OCI-LY7 (cell line): Measurements from ENCODE around the gene FARP2. TPM values are rescaled to one million over a fixed set of nuclear protein-coding genes. Genes with fewer than 3 reads are reported as not detected.

Source experiments
- BruUV-seq: library from RNA; stranded (reverse); fragments of 400-500 nt; replicated peaks from 2 replicates; lab custom pipeline; 2021; lab: Mats Ljungman, UMichigan
- CTCF ChIA-PET: fragments of 300-600 bp; sonication (Branson Sonifier 250); formaldehyde crosslinking; loops from one replicate; lab custom pipeline; 2022; ENCODE audit warnings: antibody characterized with exemption; ENCODE audit not compliant: unreplicated experiment; lab: Charles Lee
- POLR2A ChIA-PET: fragments of 300-600 bp; sonication (Branson Sonifier 250); formaldehyde crosslinking; loops from one replicate; lab custom pipeline; 2022; ENCODE audit warnings: antibody characterized with exemption; lab: Charles Lee
- DNase-seq: peaks from one replicate; pipeline ENCODE4 v3.0.0-alpha.2; 2015; ENCODE audit warnings: low spot score
- H2AFZ ChIP-seq: fragments of 200-600 bp; sonication (generic), shearing (Covaris generic); 2 replicates; pipeline ENCODE4 v1.6.1; 2014; ENCODE audit warnings: mild to moderate bottlenecking, antibody characterized with exemption, low read length, moderate library complexity
- H3K27ac ChIP-seq: fragments of 200-600 bp; sonication (generic); 2 replicates; pipeline ENCODE4 v1.5.1; 2014; ENCODE audit warnings: mixed run types, low read depth, mild to moderate bottlenecking, moderate library complexity, low read length, inconsistent platforms; ENCODE audit not compliant: poor library complexity, severe bottlenecking
- H3K36me3 ChIP-seq: fragments of 200-600 bp; sonication (generic); 2 replicates; pipeline ENCODE4 v1.6.1; 2014; ENCODE audit warnings: mild to moderate bottlenecking, antibody characterized with exemption, low read length, moderate library complexity, mixed read lengths; ENCODE audit not compliant: insufficient read depth
- H3K4me1 ChIP-seq: fragments of 200-600 bp; sonication (generic); 2 replicates; pipeline ENCODE4 v1.5.1; 2014; ENCODE audit warnings: mild to moderate bottlenecking, low read length; ENCODE audit not compliant: insufficient read depth, poor library complexity, severe bottlenecking
- H3K4me2 ChIP-seq: fragments of 200-600 bp; sonication (generic); 2 replicates; pipeline ENCODE4 v1.6.1; 2014; ENCODE audit warnings: mild to moderate bottlenecking, low read length
- H3K4me3 ChIP-seq: fragments of 200-600 bp; sonication (generic); 2 replicates; pipeline ENCODE4 v1.5.1; 2014; ENCODE audit warnings: mild to moderate bottlenecking, low read depth, low read length; ENCODE audit not compliant: poor library complexity, severe bottlenecking
- H3K79me2 ChIP-seq: fragments of 200-600 bp; sonication (generic); 2 replicates; pipeline ENCODE4 v1.6.1; 2016; ENCODE audit warnings: low read depth, mild to moderate bottlenecking, low read length, moderate library complexity, mixed read lengths; ENCODE audit not compliant: insufficient read depth
- H3K9me2 ChIP-seq: fragments of 200-600 bp; sonication (generic); 2 replicates; pipeline ENCODE4 v1.6.1; 2016; ENCODE audit warnings: mild to moderate bottlenecking, low read length, mixed read lengths; ENCODE audit not compliant: insufficient read depth
- H3K9me3 ChIP-seq: fragments of 200-600 bp; sonication (generic); 2 replicates; pipeline ENCODE4 v1.6.1; 2014; ENCODE audit warnings: mild to moderate bottlenecking, mixed run types, low read length, mixed read lengths
- H4K20me1 ChIP-seq: fragments of 200-600 bp; sonication (generic); 2 replicates; pipeline ENCODE4 v1.6.1; 2014; ENCODE audit warnings: mild to moderate bottlenecking, antibody characterized with exemption, low read length, moderate library complexity, mixed read lengths; ENCODE audit not compliant: insufficient read depth
- EZH2phosphoT487 ChIP-seq: fragments of 200-600 bp; sonication (generic); IDR thresholded peaks from 2 replicates; pipeline ENCODE4 v1.6.1; 2018; ENCODE audit warnings: low read depth, borderline replicate concordance, mild to moderate bottlenecking, mixed run types, antibody characterized with exemption, low read length, moderate library complexity, mixed read lengths
- intact Hi-C: fragments of 100-400 bp; cut with micrococcal nuclease; formaldehyde crosslinking; loops from one replicate; pipeline ENCODE4 v1.10.0; 2022; ENCODE audit not compliant: unreplicated experiment
- total RNA-seq, 2 experiments: library from RNA; depleted of rRNA in 1 of 2; stranded (reverse); fragments of >200 nt in 1 of 2; shearing (Covaris generic) in 1 of 2; gene quantifications; 2 replicates each; pipeline ENCODE4 v1.2.3, GENCODE V29; 2014 to 2022
- TF ChIP-seq, protein P1 (sequence below): fragments of 200-600 bp; sonication (generic); conservative IDR thresholded peaks from 2 replicates; pipeline ENCODE4 v1.5.1; 2014; ENCODE audit warnings: mild to moderate bottlenecking, antibody characterized with exemption, low read length, moderate library complexity, mixed read lengths

FARP2 gene
- total RNA-seq, 2 experiments from 2014 or later: 33.6 to 52.7 TPM

DNA sequence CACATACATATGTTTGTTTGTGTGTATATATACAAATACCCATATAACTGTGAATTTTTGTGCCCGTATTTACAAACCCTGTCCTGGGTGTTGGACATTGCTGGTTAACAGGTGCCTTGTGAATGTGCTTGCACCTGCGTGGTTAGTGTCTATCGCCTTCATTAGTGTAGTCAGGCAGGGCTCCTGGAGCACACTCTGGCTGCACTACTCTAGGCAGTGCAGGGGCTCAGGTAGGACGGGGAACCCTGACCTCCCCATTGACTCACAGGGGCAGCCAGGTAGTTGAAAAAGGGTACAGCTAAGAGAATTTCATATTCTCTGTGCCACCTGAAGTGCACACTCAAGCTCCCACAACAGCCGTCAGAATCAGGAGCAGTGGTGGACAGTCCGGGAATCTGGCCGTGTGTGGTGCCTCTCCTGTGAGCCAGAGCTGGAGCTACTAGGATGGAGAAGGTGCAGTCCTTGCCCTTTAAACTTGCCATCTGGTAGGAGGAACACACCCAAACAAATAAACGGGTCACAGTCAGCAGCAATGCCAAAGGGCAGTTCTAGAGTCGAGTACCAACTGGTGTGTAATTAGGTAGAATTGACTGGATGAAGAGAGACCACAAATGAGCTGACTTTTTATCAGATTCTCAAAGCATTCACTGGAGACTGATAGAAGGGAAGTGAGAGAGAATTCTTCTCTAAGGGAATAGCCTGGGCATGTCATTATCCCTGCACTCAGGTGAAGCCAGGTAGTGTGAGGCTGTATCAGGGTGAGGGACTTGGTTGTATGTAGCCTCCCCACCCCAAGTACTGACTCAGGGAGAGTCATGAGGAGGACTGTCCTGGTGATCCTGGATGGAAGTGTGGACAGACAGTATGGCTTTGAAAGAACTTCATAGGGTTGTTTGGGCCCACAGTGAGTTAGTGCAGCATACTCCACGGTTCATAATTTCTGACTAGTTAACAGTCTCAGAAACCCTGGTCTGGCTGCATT lies 44.1 kb downstream of the FARP2 start:
- no peak for TF ChIP-seq EZH2phosphoT487
- TF ChIP-seq, protein P1, sequence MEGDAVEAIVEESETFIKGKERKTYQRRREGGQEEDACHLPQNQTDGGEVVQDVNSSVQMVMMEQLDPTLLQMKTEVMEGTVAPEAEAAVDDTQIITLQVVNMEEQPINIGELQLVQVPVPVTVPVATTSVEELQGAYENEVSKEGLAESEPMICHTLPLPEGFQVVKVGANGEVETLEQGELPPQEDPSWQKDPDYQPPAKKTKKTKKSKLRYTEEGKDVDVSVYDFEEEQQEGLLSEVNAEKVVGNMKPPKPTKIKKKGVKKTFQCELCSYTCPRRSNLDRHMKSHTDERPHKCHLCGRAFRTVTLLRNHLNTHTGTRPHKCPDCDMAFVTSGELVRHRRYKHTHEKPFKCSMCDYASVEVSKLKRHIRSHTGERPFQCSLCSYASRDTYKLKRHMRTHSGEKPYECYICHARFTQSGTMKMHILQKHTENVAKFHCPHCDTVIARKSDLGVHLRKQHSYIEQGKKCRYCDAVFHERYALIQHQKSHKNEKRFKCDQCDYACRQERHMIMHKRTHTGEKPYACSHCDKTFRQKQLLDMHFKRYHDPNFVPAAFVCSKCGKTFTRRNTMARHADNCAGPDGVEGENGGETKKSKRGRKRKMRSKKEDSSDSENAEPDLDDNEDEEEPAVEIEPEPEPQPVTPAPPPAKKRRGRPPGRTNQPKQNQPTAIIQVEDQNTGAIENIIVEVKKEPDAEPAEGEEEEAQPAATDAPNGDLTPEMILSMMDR: no peak
- Histone ChIP-seq H3K4me2 (no peak overlapping the region), H3K9me2 (no peaks in the 10 kb centered on the region), H4K20me1 (no peaks in the 10 kb centered on the region; the same call in 1 of the 2 replicates), H3K9me3 (no peaks in the 10 kb centered on the region), H3K27ac (no peak overlapping the region), H3K4me3 (no peak overlapping the region), H2AFZ (no peak overlapping the region), H3K4me1 (no peaks in the 10 kb centered on the region), H3K79me2 (no peaks in the 10 kb centered on the region), H3K36me3 (peaks cover 7% of the 10 kb centered on the region; the same call in 1 of the 2 replicates)
- ChIA-PET CTCF (no interaction called here), POLR2A (no interaction called here)
- intact Hi-C loops: no loop called here
- BruUV-seq: no TSS peak
- DNase-seq: no peak

DNA sequence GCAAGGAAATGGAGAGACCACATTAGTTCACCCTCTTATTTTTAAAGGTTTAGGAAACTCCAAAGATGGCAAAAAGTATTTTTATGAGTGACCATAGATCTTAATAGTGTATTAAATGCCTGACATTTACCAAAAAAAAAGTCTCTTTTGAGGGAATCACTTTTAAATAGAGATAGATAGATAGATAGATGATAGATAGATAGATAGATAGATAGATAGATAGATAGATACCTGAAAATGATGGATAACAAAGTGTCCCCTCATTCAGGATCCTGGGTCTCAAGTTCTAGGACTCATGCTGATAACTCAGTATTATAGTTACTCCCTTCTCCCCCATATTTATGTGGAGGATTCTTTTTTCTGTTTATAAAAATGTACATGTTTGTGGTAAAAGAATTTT lies 52.8 kb downstream of the FARP2 start:
- intact Hi-C loops: no loop called here
- Histone ChIP-seq H3K27ac (no peak overlapping the region), H4K20me1 (no peaks in the 10 kb centered on the region), H2AFZ (no peak overlapping the region), H3K4me2 (no peak overlapping the region), H3K4me3 (no peak overlapping the region), H3K79me2 (no peaks in the 10 kb centered on the region), H3K9me2 (no peaks in the 10 kb centered on the region), H3K9me3 (no peaks in the 10 kb centered on the region), H3K4me1 (no peaks in the 10 kb centered on the region), H3K36me3 (peaks cover 24% of the 10 kb centered on the region; the same call in 1 of the 2 replicates)
- ChIA-PET CTCF (no interaction called here), POLR2A (interaction anchor here (0.7 kb wide), 1 partner anchor 54 kb away, joined by 3 read pairs; no protein-coding TSS in a partner anchor)
- no TSS peak for BruUV-seq
- no peak for DNase-seq
- no peak for TF ChIP-seq EZH2phosphoT487
- TF ChIP-seq, protein P1: no peak
